Right lung (tissue), 5 donors: ENCODE results near the gene KLHL6. TPM values are rescaled to one million over a fixed set of nuclear protein-coding genes. Genes with fewer than 3 reads are reported as not detected.
"Not testable (repeated sequence)": the region's sequence is repeated elsewhere in the genome, so short reads cannot be mapped to it uniquely, and the experiment has no call there.

Source experiments
- DNase-seq, 2 donors: peaks; one replicate each; pipeline ENCODE4 v3.0.0-alpha.2; 2013
- polyA plus RNA-seq, 5 donors: library from polyadenylated mRNA; unstranded; fragments of 120-200 nt; gene quantifications; one replicate each; pipeline versions ENCODE4 v1.2.1 to v1.2.3, GENCODE V29; 2013; ENCODE audit warnings: inconsistent platforms in 1 of 5, low replicate concordance in 1 of 5; ENCODE audit not compliant: insufficient read length in 5 of 5, insufficient read depth in 1 of 5

Gene KLHL6
- polyA plus RNA-seq, 5 donors, result 1.5 to 2.3 (median 1.9) TPM

DNA sequence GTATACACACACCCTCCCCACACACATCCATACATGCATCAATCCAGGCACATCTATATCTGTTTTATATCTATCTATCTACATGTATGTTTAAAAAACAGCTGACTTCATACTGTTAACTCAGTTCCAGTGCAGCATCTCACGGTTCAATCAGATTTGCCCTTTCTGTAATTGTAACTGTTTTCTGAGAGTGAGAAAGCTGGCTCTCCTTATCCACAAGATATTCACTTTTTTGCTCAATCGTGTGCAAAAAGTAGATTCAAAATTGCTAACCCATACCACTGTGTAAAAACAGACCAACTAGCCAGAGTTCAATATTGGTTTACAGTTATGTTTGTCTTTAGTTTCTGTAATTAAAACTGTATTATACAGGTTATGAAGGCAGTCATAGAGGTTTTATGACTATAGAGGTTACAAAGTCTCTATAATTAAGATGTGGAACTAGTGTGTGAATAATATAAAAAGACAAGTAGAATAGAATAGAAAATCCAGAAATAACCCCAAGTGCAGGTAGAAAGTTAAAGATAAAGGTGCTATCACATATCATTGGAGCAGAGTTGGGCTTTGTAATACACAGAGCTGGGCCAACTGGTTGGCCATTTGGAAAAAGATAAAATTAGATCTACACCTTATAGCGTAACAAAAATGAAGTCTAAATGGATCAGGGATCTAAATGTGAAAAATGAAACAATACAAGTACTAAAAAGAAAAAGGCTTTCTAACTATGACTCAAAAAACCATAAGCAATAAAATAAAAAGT lies 107.0 kb downstream of the KLHL6 start:
- no peak for DNase-seq

DNA sequence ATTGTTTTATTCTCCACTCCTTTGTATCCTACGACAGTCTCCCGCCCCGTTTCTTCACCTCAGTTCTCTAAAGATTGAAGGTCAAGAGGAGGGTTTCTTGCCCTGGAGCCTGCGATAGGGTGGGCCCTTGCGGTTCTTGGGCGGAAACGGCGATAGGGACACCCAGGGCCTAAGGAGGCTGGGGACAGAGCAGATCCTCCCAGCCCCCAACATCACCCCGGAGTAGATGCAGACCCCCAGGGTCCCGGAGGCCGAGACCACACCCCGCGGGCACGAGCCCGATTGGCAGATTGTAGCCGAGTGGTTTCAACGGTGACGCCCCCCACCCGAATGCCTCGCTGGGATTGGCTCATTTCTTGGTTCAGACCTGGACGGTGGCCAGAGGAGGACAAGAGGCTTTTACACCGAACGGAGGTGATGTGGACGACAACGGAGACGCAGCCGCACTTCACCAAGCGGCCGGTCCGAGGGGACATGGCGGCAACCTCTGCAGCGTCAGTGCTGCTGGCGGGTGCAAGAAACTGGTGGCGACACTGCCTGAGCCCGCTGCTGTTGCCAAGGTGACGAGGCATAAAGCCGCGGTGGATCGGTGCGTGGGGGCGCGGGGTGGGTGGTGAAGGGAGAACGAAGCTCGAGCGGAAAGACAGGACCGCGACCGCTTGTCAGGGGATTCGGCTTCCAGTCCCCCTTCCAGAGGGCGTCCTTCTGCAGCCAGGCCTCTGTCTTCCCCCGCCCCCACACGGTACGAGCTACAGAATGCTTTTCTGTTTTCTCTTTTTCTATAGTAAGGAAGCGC lies 108.1 kb downstream of the KLHL6 start:
- peak; percentile 84 to 85 for DNase-seq

DNA sequence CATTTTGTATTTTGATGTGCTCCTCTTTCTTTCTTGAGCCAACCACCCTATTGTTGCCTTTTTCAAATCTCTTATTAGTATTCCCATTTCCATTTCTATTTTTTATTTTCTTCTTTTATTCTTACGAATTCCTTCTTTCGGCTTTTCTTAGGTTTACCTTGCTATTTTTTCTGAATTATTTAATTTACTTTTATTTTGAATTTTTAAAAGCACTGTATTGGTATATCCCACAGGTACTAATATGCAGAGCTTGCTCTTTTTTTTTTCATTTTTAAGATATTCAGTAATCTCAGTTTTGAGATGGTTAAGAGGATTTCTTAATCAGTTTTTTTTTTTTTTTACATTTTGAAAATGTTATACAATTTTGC lies 108.7 kb downstream of the KLHL6 start:
- no peak for DNase-seq

DNA sequence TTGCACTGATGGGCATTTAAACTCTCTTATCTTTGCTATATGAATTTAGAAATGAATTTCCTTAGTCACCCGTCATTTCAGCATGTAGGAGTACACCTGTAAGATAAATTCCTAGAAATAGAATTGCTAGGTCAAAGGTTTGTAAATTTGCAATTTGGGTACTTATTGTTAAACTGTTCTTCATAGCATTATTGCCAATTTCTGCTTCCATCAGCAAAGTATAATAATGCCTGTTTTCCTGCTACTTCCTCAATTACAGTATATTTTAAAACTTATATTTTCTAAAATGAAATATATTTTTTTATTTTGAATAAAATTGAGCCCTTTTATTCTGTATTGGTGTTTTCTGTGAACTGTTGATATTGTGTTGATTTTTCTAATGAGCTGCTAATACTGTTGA lies 110.8 kb downstream of the KLHL6 start:
- DNase-seq, result no peak

DNA sequence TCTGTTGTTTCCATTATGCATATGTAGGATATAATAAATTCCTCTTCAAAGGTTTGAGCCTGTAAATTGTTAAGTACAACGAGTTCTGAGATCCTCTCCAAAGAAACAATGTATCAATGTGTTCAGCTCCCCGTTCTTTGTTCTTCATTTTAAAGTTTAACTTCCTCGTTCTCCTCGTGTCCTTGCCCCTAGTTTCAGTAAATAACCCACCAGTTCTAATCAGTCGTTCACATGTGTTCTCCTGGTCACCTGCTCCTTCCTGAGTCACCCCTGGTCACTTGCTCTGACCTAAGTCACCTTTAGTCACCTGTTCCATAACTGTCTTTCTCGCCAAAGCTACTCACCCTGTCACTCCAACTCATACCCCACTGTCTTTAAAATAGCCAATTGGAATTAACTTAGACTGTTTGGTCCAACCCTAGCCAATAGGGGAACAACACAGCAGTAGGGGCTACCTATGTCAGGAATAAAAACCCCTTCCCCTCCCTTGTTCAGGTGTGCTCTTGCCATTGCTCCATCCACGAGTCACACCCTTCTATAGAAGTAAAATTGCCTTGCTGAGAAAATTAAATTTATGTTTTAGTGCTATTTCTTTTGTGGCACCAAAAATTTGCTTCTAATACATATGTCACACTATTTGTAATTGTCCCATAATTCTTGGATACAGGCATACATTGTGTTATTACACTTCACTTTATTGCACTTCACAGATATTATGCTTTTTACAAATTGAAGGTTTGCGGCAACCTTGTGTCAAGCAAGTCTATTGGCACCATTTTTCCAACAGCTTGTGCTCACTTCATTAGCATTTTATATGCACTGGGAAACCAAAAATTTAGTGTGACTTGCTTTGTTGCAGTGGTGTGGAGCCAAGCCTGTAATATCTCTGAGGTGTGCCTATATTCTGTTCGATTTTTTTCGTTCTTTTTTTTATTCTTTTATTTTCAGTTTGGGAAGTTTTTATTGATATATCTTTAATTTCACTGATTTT lies 111.8 kb downstream of the KLHL6 start:
- no peak for DNase-seq

DNA sequence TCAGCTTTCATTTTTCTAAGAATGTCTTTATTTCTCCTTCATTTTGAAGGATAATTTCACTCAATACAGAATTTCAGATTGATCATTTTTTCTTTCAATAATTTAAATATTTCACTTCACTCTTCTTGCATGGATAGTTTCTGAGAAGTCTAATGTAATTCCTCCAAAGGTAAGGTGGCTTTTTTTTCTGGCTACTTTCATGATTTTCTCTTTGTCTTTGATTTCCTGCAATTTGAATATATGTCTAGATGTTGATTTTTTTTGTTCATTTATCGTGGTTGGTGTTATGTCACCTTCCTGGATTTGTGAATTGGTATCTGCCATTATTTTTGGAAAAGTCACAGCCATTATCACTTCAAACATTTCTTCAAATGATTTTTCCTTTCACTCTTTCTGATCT lies 112.5 kb downstream of the KLHL6 start:
- DNase-seq, result no peak

DNA sequence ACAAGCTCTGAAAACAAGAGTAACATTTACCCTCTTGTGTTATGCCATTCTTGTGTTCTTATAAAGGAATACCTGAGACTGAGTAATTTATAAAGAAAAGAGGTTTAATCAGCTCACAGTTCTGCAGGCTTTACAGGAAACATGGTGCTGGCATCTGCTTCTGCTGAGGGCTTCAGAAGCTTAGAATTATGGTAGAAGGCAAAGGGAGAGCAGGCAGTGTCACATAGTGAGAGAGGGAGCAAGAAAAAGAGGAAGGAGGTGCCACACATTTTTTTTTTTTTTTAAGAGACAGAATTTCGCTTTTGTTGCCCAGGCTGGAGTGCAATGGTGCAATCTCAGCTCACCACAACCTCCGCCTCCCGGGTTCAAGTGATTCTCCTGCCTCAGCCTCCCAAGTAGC lies 115.0 kb downstream of the KLHL6 start:
- DNase-seq, result not testable (repeated sequence)

DNA sequence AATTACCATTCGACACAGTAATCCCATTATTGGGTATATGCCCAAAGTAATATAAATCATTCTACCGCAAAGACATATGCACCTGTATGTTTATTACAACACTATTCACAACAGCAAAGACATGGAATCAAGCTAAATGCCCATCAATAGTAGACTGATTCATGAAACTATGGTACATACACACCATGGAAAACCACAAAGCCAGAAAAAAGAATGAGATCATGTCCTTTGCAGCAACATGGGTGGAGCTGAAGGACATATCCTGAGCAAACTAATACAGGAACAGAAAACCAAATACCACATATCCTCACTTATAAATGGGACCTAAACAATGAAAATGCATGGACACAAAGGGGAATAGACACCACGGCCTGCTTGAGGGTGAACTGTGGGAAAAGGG lies 116.0 kb downstream of the KLHL6 start:
- DNase-seq, result no peak

DNA sequence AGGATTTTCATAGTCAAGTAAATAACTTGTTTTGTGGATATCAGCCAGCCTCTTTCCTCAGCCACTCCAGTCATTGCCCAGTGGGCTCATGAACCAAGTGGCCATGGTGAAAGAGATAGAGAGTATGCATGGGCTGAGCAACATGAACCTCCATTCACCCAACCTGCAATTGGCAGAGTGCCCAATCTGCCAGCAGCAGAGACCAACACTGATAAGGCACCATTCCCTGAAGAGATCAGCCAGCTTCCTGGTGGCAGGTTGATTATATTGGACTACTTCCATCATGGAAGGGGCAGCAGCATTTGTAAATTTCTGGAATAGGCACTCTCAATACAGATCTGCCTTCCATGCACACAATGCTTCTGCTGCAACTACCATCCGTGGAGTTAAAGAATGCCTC lies 116.8 kb downstream of the KLHL6 start:
- no peak for DNase-seq

DNA sequence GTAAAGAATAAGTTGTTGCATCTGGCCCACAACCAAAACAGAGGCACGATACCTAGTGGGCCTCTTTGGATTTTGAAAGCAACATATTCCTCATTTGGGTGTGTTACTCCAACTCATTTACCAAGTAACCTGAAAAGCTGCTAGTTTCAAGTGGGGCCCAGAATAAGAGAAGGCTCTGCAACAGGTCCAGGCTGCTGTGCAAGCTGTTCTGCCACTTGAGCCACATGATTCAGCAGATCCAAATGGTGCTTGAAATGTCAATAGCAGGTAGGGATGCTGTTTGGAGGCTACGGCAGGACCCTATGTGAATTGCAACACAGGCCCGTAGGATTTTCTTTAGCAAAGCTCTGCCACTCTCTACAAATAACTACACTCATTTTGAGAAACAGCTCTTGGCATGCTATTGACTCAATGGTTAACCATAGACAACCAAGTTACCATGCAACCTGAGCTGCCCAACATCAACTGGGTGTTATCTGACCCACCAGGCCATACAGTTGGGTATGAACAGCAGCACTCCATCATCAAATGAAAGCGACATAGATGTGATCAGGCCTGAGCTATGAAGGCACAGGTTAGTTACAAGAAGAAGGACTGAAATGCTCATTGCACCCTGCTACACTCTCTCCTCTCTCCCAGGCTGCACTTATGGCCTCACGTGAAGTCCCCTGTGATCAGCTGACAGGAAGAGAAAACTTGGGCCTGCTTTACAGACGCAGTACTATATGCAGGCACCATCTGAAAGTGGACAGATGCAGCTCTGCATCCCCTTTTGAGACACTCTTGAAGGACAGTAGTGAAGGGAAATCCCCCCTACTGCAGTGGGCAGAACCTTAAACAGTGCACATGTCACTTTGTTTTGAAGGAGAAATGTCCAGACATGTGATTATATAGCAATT lies 117.6 kb downstream of the KLHL6 start:
- DNase-seq, result no peak

Other genes with a start within 250 kb of the KLHL6 start
- 1 to 10 TPM; 1.3 to 3.2 (median 2.6) TPM for gene MCF2L2, start 127.1 kb downstream of the KLHL6 start, polyA plus RNA-seq
- gene KLHL24, start 79.9 kb upstream of the KLHL6 start, polyA plus RNA-seq, result 10 to 100 TPM; 27.6 to 48.8 (median 47.2) TPM
- 10 to 100 TPM; 35.5 to 49.7 (median 42.1) TPM for gene YEATS2, start 142.1 kb upstream of the KLHL6 start, polyA plus RNA-seq